Panc1 (cell line): ENCODE data around the gene DSCAM. TPM values are rescaled to one million over a fixed set of nuclear protein-coding genes. Genes with fewer than 3 reads are reported as not detected.

ENCODE experiments used
- ATAC-seq: fragments of 200-7000 bp; cut with Tn5 transposase; 2 replicates; pipeline ENCODE4 v1.9.1; 2020; ENCODE audit warnings: mild to moderate bottlenecking, moderate library complexity
- BruUV-seq: library from RNA; stranded (reverse); fragments of 400-500 nt; replicated peaks from 2 replicates; lab custom pipeline; 2021; lab: Mats Ljungman, UMichigan
- CTCF ChIA-PET: fragments of 300-600 bp; sonication (Branson Sonifier 250); formaldehyde crosslinking; loops from one replicate; lab custom pipeline; 2022; ENCODE audit warnings: antibody characterized with exemption; lab: Charles Lee
- POLR2A ChIA-PET: fragments of 300-600 bp; sonication (Branson Sonifier 250); formaldehyde crosslinking; loops from one replicate; lab custom pipeline; 2022; ENCODE audit warnings: antibody characterized with exemption; lab: Charles Lee
- DNase-seq: peaks from one replicate; pipeline ENCODE4 v3.0.0-alpha.2; 2010; ENCODE audit warnings: low read depth, low spot score
- H3K27ac ChIP-seq: 2 replicates; pipeline ENCODE4 v1.5.1; 2011; ENCODE audit warnings: mild to moderate bottlenecking, low read length, inconsistent platforms
- H3K27me3 ChIP-seq: fragments of 200-500 bp; sonication (Bioruptor generic); 2 replicates; pipeline ENCODE4 v1.6.0; 2014; ENCODE audit warnings: low read length, inconsistent platforms; ENCODE audit not compliant: control insufficient read depth, insufficient read depth
- H3K36me3 ChIP-seq: fragments of 200-500 bp; sonication (Bioruptor generic); 2 replicates; pipeline ENCODE4 v1.5.1; 2014; ENCODE audit warnings: inconsistent platforms, mild to moderate bottlenecking, low read length, moderate library complexity; ENCODE audit not compliant: control insufficient read depth, insufficient read depth
- H3K4me1 ChIP-seq: 2 replicates; pipeline ENCODE4 v1.5.1; 2011; ENCODE audit warnings: inconsistent platforms, mild to moderate bottlenecking, low read length, moderate library complexity; ENCODE audit not compliant: control insufficient read depth, insufficient read depth
- H3K4me3 ChIP-seq, 2 experiments: 2 replicates each; pipeline ENCODE4 v1.5.1; 2011 to 2012; ENCODE audit warnings: low read depth in 2 of 2, low read length in 2 of 2, mild to moderate bottlenecking in 2 of 2, inconsistent platforms in 1 of 2, moderate library complexity in 1 of 2
- H3K9me3 ChIP-seq: fragments of 200-500 bp; sonication (Bioruptor generic); 2 replicates; pipeline ENCODE4 v1.5.1; 2014; ENCODE audit warnings: low read depth, mild to moderate bottlenecking, inconsistent platforms, low read length, moderate library complexity; ENCODE audit not compliant: control insufficient read depth, insufficient read depth
- CTCF ChIP-seq: fragments of 450-650 bp; IDR thresholded peaks from 2 replicates; pipeline ENCODE4 v1.5.1; 2017; ENCODE audit warnings: mild to moderate bottlenecking
- POLR2AphosphoS5 ChIP-seq: IDR thresholded peaks from 2 replicates; pipeline ENCODE4 v1.6.1; 2012; ENCODE audit warnings: mild to moderate bottlenecking, low read depth, low read length, moderate library complexity
- REST ChIP-seq, 2 experiments: IDR thresholded peaks; 2 replicates each; pipeline ENCODE4 v1.6.1; 2011 to 2012; ENCODE audit warnings: low read depth in 2 of 2, control low read depth in 1 of 2, low read length in 1 of 2, mild to moderate bottlenecking in 1 of 2, moderate library complexity in 1 of 2; ENCODE audit not compliant: insufficient read depth in 1 of 2
- SIN3A ChIP-seq: IDR thresholded peaks from 2 replicates; pipeline ENCODE4 v1.6.1; 2012; ENCODE audit warnings: low read depth, mild to moderate bottlenecking, low read length, moderate library complexity, borderline replicate concordance; ENCODE audit not compliant: insufficient read depth
- TCF7L2 ChIP-seq: IDR thresholded peaks from 2 replicates; pipeline ENCODE4 v1.6.1; 2011; ENCODE audit warnings: mild to moderate bottlenecking, low read depth, low read length, inconsistent platforms
- in situ Hi-C: cut with HindIII; loops from 2 replicates; pipeline ENCODE4 v1.10.0; 2016; ENCODE audit warnings: low sequenced_read_pairs, low pct_unique_long_range_greater_than_20kb
- intact Hi-C: fragments of 100-400 bp; cut with micrococcal nuclease; formaldehyde crosslinking; loops from one replicate; pipeline ENCODE4 v1.10.0; 2022; ENCODE audit not compliant: unreplicated experiment
- total RNA-seq: library from RNA; stranded (reverse); gene quantifications from one replicate; pipeline ENCODE4 v1.2.1, GENCODE V29; 2021; ENCODE audit not compliant: unreplicated experiment

The DSCAM gene
- total RNA-seq, 1 experiment from 2014 or later, result not detected

GRCh38 chr21:40169971-40170370, 677.0 kb downstream of the DSCAM start:
- intact Hi-C loops (no loop called here), in situ Hi-C loops (no loop called here)
- Histone ChIP-seq H3K9me3 (no peaks in the 10 kb centered on the region), H3K27me3 (no peaks in the 10 kb centered on the region), H3K4me3 (no peak overlapping the region), H3K4me1 (no peaks in the 10 kb centered on the region), H3K36me3 (no peaks in the 10 kb centered on the region), H3K27ac (no peak overlapping the region)
- ChIA-PET CTCF (no interaction called here), POLR2A (no interaction called here)
- ATAC-seq (no peak), DNase-seq (no peak)
- TF ChIP-seq TCF7L2, result no peak
- no peak for TF ChIP-seq REST (IDR thresholded peaks at IDR 0.05; ENCODE audit: insufficient read depth in 1 of 2, low read depth in 2 of 2, low read length in 1 of 2)
- no peak for TF ChIP-seq SIN3A
- no peak for TF ChIP-seq CTCF
- no peak for TF ChIP-seq POLR2AphosphoS5
- no TSS peak for BruUV-seq

GRCh38 chr21:40166291-40166843, 680.6 kb downstream of the DSCAM start:
- intact Hi-C loops (no loop called here), in situ Hi-C loops (no loop called here)
- DNase-seq, result no peak
- H3K9me3 ChIP-seq, result no peaks in the 10 kb centered on the region
- ATAC-seq, result no peak
- peaks cover 2% of the 10 kb centered on the region; the same call in 1 of the 2 replicates for H3K27me3 ChIP-seq
- no peak overlapping the region for H3K4me3 ChIP-seq
- POLR2A ChIA-PET, result no interaction called here
- H3K4me1 ChIP-seq, result no peaks in the 10 kb centered on the region
- no peak overlapping the region for H3K27ac ChIP-seq
- CTCF ChIA-PET, result no interaction called here
- BruUV-seq, result no TSS peak
- no peaks in the 10 kb centered on the region for H3K36me3 ChIP-seq
- TF ChIP-seq POLR2AphosphoS5, result no peak
- no peak for TF ChIP-seq REST (IDR thresholded peaks at IDR 0.05; ENCODE audit: insufficient read depth in 1 of 2, low read depth in 2 of 2, low read length in 1 of 2)
- TF ChIP-seq TCF7L2, result no peak
- no peak for TF ChIP-seq SIN3A
- no peak for TF ChIP-seq CTCF
